Esophagus muscularis mucosa (tissue), 3 donors: ENCODE data around the gene XRCC6.

Experiments
- CTCF ChIP-seq, 3 experiments: fragments of 200-600 bp in 2 of 3; fragments of 450-650 bp in 1 of 3; sonication (generic) in 2 of 3; IDR thresholded peaks; one replicate each; pipeline ENCODE4 v1.5.1; 2017 to 2019; ENCODE audit warnings: antibody characterized with exemption in 3 of 3, mild to moderate bottlenecking in 2 of 3, moderate library complexity in 1 of 3
- POLR2A ChIP-seq: fragments of 450-650 bp; IDR thresholded peaks from one replicate; pipeline ENCODE4 v1.6.1; 2017; ENCODE audit warnings: antibody characterized with exemption, moderate library complexity, mild to moderate bottlenecking, low read depth
- POLR2AphosphoS5 ChIP-seq, 2 donors: sonication (generic); formaldehyde crosslinking; IDR thresholded peaks; one replicate each; pipeline ENCODE4 v1.6.1; 2017; ENCODE audit warnings: antibody characterized with exemption in 2 of 2

- TF ChIP-seq CTCF (IDR thresholded peaks at IDR 0.05) (no peak), POLR2AphosphoS5 (IDR thresholded peaks at IDR 0.05) (no peak), POLR2A (no peak)
Observed at GRCh38 chr22:41642331-41643110, 21.4 kb downstream of the XRCC6 start.
